Renal cortical epithelial cell (primary cell): Measurements from ENCODE around the gene ANKRD33B. TPM values are rescaled to one million over a fixed set of nuclear protein-coding genes. Genes with fewer than 3 reads are reported as not detected.
"Not testable (repeated sequence)": the region's sequence is repeated elsewhere in the genome, so short reads cannot be mapped to it uniquely, and the experiment has no call there.

Source experiments
- DNase-seq: peaks from one replicate; pipeline ENCODE4 v3.0.0-alpha.2; 2011; ENCODE audit warnings: low read depth
- total RNA-seq: library from RNA; depleted of rRNA; stranded (reverse); fragments of >200 nt; gene quantifications from 2 replicates; pipeline ENCODE4 v1.2.3, GENCODE V29; 2014

The ANKRD33B gene
- total RNA-seq, 1 donor from 2014 or later, result 32.9 TPM

DNA sequence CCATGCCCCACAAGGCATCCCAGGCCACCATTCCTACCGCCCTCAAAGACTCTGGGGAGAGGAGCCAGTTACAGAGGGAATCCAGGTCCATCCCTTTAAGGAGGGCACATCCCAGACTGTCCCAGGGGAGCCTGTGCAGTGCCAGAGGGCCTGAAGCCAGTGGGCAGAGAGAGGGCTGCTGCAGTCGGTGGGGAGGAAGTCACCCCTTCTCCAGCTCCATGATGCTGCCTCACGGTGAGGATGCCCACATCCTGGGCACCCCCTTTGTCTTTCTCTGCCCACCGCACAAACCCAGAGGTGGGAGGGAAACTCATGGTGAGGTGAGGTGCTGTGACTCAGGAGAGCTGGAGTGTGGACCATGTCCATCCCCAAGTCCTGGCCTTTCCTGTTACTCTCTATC is 26.2 kb upstream of the ANKRD33B start:
- no peak for DNase-seq

DNA sequence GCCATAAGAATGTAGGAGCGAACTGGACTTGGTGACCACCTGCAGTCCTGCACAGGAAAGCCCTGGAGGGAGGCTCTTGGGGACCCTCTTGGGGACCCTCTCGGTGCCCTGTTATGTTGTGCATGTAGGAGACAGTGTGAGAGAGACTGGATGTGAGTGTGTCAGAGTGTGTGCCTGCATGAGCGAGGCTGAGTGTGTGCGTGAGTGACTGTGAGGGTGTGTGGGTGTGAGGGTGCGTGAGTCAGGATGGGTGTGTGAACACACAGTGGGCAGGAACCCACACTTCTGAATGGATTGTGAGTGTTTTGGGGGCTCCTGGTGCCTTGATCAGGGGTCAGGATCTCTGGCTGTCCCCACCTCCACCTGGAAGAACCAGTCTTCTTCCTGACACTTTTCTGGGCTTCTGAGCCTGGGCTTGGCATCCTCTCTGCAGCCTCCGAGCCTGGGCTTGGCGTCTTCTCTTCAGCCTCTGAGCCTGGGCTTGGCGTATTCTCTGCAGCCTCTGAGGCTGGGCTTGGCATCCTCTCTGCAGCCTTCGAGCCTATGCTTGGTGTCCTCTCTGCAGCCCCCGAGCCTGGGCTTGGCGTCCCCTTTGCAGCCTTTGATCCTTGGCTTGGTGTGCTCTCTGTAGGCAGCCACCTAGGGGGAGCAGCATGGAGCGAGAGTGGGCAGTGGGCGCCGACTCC is 25.6 kb upstream of the ANKRD33B start:
- no peak for DNase-seq

DNA sequence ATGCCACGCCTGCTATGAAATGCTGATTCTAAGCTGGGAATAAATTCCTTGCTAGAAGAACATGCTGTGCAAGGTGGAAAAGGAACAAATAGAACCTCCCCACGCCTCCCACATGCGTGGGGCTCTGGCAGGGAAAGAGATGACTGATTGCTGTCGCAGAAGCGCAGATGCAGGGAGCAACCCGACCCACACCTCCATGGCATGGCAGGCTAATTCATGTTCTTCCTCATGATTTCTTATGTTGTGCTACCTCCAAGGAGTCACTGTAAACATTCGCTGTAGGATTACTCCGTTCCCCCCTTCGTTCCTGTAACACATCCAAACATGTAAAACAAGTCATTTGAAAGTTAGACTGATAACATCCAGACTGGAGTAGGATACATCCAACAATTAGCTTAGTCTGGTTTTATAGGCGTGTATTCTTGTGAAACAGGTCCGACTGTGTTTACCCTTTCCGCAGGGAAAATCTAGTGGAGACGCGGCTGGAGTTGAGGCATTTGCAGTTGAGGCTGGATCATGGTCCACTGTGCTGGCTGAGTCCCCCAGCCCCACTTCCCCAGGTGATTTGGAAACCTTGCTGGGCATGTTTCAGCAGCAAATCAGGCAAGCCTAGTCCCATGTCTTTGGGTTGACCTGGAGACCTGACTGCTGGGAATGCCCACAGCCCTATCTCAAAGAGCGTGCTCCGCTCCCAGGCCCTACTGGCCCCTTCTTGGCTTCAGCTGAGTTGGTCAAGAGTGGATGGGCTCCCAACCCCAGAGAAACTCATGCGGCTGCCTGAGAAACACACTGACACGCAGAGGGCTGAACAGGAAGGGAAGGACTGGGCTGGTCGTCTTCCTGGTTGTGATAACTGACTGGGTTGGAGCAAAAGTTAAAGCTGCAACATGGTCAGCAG is 24.8 kb upstream of the ANKRD33B start:
- DNase-seq, result no peak

DNA sequence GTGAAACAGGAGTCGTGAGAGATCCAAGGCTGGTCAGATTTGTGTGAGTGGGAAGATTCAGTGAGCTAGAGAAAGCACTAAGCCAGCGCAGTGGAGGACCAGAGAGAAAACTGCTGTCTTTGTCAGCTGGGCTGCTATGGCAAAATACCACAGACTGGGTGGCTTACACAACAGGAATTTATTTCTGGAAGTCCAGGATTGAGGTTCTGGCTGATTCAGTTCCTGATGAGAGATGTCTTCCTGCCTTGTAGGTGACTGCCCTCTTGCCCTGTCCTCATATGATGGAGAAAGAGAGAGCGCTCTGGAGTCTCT is 24.2 kb upstream of the ANKRD33B start:
- no peak for DNase-seq

DNA sequence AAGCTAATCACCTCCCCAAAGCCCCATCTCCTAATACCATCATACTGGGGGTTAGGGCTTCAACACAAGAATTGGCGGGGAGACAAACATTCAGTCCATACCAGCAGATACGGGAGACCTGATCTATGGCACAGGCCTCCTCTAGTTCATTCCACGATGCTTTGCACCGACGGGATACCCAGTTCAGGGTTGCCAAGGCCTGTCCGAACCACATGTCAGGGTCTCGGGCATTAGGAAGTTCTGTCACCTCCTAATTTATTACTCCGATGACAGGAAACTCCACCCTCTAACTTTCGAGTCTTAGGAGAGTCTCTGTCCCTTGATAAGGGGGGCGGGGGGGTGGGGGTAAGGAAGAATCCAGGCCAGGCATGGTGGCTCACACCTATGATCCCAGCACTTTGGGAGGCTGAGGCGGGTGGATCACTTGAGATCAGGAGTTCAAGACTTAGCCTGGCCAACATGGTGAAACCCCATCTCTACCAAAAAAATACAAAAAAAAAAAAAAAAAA is 23.8 kb upstream of the ANKRD33B start:
- DNase-seq, result no peak

DNA sequence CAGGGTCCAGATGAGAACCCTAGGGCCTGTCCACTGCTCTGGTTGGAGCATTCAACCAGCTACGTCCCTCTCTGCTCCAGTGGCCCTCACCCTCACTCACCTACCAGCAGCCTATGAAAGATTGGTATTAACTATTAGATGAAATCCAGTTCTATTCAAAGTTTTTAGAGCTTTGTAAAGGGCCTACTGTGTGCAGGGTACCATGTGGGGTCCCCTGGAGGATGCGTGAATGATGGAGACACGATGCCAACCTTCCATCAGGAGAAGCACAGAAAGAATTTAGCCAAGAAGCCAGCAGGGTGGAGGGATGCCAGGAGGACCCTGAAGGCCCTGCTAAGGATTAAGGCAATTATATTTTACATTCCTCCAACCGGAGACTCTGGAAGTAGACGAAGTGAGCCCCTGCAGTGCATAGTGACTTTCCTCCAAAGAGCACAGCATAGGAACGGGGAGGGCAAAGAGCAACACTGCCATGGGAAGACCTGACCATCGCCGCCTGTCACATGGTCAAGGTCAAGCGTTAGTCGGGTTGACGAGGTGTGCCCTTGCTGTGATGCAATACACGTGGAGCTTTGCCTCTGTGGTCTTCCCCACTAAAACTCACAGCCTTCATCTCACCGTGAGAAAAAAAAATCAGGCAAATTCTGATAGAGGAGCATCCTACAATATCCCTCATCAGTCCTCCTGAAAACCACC is 22.8 kb upstream of the ANKRD33B start:
- no peak for DNase-seq

DNA sequence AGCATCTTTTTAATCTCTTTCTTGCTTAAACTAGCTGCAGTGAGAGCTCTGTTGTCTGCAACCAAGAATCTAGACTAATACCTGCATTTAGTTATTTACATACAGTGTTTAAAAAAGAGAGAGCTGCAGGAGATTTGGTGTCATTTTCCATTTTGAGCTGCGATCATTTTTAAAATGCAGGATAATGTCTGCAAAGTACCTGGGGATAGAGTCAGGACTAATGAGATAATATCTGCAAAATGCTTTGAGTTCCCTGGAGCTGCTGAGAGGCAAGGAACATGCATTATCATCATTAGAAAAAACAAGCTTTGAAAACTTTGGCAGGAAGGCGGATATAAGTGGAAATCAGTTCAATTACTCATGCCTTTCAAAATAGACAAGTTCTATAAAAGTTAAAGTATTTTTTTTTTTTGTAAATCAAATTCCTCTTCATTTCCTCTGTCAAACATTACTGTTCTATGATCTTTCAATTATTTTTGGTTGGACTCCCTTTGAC is 21.8 kb upstream of the ANKRD33B start:
- no peak for DNase-seq

DNA sequence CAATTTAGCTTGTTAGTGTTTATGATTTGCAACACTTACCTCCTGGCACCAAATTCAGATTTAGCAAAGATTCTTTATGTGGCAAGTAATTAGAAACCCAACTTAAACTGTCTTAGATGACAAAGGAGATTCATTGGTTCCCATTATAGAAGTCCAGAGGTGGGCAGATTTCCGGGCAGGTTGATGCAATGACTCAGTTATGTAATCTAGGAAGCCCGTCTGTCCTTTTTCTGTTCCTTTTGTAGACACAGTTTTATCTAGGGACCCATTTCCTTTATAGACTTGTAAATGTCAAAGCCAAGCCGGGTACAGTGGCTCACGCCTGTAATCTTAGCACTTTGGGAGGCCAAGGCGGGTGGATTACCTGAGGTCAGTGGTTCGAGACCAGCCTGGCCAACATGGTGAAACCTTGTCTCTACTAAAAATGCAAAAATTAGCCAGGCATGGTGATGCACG is 20.3 kb upstream of the ANKRD33B start:
- no peak for DNase-seq

DNA sequence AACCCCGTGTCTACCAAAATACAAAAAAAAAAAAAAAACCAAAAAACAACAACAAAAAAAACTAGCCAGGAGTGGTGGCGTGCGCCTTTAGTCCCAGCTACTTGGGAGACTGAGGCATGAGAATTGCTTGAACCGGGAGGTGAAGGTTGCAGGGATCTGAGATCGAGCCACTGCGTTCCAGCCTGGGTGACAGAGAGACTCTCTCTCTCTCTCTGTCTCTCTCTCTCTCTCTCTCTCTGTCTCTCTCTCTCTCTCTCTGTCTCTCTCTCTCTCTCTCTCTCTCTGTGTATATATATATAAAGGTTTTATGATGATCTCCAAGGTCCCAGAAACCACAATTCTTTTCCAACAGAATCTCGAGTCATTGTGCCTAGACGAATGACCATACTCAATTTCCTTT is 18.8 kb upstream of the ANKRD33B start:
- DNase-seq, result no peak

DNA sequence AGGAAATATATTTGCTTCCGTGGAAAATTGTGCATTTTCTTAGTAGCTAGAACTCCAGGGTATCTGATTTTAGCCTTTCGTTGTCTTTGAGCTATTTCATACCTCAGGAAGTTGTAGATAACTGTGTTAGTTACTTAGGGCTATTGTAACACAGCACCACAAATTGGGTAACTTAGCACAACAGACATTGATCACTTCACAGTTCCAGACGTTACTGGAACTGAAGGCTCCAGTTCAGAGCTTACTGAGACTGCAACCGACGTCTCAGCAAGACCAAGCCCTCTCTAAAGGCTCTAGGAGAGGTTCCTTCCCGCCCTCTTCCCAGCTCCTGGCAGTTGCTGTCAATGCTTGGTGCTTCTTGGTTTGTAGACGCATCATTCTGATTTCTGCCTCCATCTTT is 17.7 kb upstream of the ANKRD33B start:
- no peak for DNase-seq

DNA sequence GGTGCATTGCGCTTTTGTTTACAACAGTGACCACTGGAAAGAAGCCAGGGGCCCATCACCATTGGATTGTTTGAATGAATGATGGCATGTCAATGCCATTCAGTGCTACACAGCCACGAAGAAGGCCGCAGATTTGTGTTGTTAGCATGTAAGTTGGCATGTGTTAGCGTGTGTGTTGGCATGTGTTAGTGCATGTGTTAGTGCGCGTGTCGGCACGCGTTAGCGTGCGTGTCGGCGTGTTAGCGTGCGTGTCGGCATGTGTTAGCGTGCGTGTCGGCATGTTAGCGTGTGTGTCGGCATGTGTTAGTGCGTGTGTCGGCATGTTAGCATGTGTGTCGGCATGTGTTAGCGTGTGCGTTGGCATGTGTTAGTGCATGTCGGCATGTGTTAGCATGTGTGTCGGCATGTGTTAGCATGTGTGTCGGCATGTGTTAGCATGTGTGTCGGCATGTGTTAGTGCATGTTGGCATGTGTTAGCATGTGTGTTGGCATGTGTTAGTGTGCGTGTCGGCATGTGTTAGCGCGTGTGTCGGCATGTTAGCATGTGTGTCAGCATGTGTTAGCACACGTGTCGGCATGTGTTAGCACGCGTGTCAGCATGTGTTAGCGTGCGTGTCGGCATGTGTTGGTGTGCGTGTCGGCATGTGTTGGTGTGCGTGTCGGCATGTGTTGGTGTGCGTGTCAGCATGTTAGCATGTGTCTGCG is 15.3 kb upstream of the ANKRD33B start:
- DNase-seq, result no peak

DNA sequence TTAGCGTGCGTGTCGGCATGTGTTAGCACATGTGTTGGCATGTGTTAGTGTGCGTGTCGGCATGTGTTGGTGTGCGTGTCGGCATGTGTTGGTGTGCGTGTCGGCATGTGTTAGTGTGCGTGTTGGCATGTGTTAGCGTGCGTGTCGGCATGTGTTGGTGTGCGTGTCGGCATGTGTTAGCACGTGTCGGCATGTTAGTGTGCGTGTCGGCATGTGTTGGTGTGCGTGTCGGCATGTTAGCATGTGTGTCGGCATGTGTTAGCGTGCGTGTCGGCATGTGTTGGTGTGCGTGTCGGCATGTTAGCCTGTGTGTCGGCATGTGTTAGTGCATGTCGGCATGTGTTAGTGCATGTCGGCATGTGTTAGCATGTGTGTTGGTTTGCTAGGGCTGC is 14.8 kb upstream of the ANKRD33B start:
- not testable (repeated sequence) for DNase-seq

DNA sequence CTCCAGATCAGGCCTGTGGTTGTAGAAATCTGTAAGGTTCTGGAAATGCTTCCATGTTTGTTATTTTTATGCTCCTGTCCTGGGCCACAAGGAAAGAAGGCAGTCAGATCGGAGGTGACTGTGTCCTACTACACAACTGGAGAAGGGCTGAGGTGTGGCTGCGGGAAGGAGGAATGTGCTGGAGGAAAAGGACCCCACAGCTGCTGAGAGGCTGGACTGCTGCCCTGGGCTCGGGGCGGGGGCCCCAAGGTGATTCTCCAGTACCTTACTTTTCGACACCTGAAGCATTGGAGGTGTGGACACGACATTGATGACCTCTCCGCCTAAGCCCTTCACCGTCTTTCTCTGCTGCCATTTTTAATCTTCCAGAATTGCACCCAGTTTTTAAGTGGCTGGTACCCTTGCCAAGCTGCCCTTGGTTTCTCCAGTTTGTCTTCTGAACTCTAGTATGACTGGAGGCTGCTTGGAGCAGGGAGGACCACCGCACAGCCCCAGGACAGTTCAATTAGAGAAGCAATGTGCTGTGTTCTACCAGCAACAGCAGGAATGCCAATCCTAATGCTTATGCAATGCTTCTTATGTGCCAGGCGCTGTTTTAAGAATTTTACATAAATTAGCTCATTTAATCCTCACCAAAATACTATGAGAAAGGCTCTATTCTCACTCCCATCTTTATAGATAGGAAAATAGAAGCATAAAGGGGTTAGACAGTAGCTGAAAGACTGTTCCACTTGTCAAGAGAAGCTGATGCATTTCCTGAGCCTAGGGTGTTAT is 13.5 kb upstream of the ANKRD33B start:
- no peak for DNase-seq

DNA sequence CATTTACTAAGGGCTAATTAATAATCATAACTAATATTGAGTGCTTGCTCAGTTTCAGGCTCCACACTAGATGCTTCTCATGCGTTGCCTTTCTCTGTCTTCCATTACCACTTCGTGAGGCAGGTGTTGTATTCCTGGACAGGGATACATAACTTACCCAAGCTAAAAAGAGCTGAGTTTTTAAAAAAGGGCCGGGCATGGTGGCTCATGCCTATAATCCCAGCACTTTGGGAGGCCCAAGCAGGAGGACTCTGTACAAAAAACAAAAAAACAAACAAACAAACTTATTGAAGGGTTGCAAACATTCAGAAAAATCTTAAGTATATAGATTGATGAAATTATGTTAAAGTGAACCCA is 12.1 kb upstream of the ANKRD33B start:
- no peak for DNase-seq

DNA sequence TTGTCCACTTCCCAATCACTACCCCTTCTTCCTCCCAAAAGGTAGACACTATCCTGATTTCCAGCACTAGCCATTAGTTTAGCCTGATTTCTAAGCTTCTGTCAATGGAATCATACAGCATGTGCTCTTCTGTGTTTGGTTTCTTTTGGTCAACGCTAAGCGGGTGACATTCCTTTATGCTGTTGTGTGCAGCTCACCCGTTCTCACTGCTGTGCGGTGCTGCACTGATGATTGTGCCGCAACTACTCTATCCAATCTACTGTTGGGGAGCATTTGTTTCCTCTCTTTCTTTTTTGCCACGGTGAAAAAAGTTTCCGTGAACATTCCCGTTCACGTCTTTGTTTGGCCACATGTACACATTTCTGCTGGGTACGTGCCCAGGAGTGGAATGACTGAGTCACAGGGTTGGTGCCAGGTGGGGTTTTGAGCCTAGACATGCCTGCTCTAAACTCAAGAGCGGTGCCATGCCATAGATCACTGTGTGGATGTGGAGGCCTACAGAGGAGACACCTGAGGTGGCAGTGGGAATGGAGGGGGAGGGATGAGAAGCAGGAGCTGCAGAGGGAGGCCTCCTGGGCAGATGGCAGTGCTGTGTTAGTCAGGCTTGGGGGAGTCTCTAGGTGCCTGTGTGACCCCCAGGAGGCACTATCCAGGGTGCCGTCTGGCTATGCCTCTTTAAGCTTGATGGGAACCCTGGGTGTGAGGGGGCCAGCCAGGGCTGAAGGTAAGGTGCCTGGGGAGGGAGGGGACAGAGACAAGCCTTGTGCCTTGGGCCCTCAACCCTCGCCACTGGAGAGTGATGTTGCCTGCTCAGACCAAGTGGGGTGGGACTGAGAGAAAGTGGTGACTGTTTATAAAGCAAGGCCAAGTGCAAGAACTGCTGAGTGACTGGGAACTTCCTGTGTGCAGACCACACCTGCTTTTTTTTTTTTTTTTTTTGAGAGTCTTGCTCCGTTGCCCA is 11.4 kb upstream of the ANKRD33B start:
- DNase-seq, result peak; percentile 79

DNA sequence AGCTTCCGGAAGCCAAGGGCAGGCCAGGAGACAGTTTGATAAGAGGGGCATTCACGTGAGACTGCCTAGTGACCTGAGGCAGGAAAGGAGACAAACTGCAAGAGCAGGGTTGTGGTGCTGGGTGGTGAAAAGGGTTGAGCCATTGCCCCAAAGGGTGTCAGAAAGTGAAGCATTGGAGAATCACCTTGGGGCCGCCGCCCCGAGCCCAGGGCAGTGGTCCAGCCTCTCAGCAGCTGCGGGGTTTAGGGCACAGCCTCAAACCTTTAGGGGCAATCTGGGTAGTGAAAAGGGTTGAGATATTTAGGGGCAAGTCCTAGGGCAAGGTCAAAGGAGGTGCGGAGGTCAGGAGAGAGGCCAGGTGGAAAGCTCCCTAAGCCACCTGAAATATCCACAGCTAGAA is 10.4 kb upstream of the ANKRD33B start:
- DNase-seq, result no peak

DNA sequence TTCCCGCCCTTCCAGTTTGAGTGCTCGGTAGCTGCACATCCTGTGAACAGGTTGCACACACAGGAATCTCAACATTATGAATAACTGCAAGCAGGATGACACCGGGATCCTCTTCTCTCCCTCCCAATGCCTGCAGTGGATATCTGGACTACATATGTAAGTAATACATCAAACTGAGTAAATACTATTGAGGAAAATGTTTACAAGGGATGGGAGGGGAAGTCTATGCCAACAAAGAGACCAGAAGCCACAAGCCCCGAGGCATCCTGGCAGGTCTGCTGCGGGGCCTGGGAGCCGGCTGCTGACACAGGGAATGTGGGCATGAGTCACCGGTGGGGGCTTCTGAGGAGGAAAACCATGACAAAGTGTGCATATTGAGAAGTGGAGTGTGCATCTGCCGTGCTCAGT is 8.6 kb upstream of the ANKRD33B start:
- peak; percentile 88 for DNase-seq

DNA sequence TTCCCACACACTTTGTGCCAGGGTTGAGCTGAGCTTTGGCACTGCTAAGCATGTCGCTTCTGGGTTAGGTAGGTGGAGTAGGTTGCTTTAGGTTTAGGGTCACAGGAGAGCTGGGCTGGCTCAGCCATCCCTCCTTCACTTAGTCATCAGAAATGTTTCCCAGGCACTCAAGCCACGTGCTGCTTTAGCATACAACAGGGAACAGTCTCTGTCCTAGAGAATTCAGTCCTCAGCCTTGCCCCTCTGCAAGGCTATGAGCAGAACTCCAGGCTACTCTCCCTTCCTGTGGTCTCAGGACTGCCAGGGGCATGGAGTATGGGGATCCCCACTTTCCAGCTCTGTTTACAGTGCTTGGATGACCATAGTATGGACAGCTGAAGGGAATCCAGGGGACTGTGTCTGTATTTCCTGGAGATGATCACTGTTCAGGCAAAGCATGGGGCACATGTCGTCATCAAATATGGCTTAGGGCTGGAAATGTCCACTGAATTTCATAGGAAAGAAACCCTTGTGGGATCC is 7.5 kb upstream of the ANKRD33B start:
- DNase-seq, result peak; percentile 90

DNA sequence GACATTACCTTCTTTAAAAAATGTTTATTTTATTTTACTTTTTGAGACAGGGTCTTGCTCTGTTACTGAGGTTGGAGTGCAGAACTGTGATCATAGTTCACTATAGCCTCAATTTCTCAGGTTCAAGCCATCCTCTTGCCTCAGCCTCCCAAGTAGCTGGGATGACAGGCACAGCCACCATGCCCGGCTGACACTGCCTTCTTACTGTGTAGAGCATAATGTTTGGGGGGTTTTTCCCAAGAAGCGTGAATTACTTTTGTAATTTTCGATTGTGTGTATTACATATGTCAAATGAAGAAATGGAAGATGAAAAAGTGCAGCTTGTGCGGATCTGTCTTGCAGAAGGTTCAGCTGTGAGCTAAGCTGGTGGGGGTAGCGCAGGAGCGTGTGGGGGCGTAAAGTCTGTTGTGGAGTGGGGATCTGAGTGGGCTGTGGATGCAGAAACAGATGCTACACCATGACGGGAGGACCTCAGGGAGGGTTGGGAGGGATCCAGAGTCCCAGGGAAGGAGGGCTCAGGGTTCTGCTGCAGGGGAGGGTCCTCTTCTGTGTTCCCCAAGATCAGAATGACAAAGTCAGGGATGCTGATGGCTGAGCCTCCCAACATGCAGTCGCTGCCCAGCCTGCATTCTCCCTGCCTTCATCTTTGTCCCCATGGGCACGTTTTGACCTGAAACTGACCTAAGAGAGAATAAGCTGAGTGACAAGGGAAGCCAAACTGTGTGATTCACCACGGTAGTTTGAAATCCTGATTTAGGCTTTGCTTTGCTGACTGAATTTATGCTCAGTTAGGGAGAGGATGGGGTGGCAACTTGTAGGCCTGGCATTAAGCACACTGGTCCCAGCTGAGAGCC is 6.8 kb upstream of the ANKRD33B start:
- DNase-seq, result peak; percentile 46
